Esophagus (tissue), 2 donors: ENCODE measurements around the gene LBHD2. TPM values are rescaled to one million over a fixed set of nuclear protein-coding genes. Genes with fewer than 3 reads are reported as not detected.

ENCODE experiments used
- H3K27ac ChIP-seq, 2 donors: one replicate each; pipeline ENCODE4 v1.5.1; 2013; ENCODE audit warnings: low read depth in 2 of 2, mild to moderate bottlenecking in 2 of 2, inconsistent platforms in 1 of 2, low read length in 1 of 2, moderate library complexity in 1 of 2
- H3K27me3 ChIP-seq, 2 donors: one replicate each; pipeline ENCODE4 v1.6.1; 2013; ENCODE audit warnings: low read length in 2 of 2, control low read depth in 1 of 2, mild to moderate bottlenecking in 1 of 2; ENCODE audit not compliant: insufficient read depth in 2 of 2, control insufficient read depth in 1 of 2
- H3K36me3 ChIP-seq, 2 donors: one replicate each; pipeline ENCODE4 v1.6.1; 2013; ENCODE audit warnings: low read length in 1 of 2; ENCODE audit not compliant: control insufficient read depth in 2 of 2, insufficient read depth in 2 of 2
- H3K4me1 ChIP-seq, 2 donors: one replicate each; pipeline ENCODE4 v1.6.1; 2013; ENCODE audit warnings: low read length in 1 of 2; ENCODE audit not compliant: control insufficient read depth in 2 of 2, insufficient read depth in 2 of 2
- H3K4me3 ChIP-seq, 2 donors: one replicate each; pipeline ENCODE4 v1.5.1; 2013; ENCODE audit warnings: low read length in 2 of 2, mild to moderate bottlenecking in 2 of 2, low read depth in 1 of 2, moderate library complexity in 1 of 2
- H3K9me3 ChIP-seq, 2 donors: one replicate each; pipeline ENCODE4 v1.6.1; 2013; ENCODE audit warnings: mild to moderate bottlenecking in 2 of 2, low read depth in 1 of 2, low read length in 1 of 2, moderate library complexity in 1 of 2; ENCODE audit not compliant: control insufficient read depth in 2 of 2, insufficient read depth in 1 of 2
- WGBS, 2 donors: extraction: QIAGEN DNeasy Blood & Tissue Kit; methylation state at CpG; one replicate each; pipeline ENCODE4 v1.1.7; 2013; 5-methylcytosine and 5-hydroxymethylcytosine counted together
- polyA plus RNA-seq, 2 donors: library from polyadenylated mRNA; stranded (reverse); fragments of 200-250 nt; gene quantifications; one replicate each; pipeline ENCODE4 v1.2.3, GENCODE V29; 2013
- donor health status: healthy with polysubstance abuse.
- donor health status: Bipolar disorder and iron deficiency.

The LBHD2 gene
- polyA plus RNA-seq, 2 donors: not detected

- Histone ChIP-seq H3K4me3 (no peak overlapping the region), H3K27me3 (no peaks in the 10 kb centered on the region), H3K4me1 (peaks cover 4 to 24% of the 10 kb centered on the region in 2 donors), H3K36me3 (no peaks in the 10 kb centered on the region), H3K9me3 (no peaks in the 10 kb centered on the region), H3K27ac (peak overlapping the region; percentile 92)
- 33 to 45% methylated on average over 8 of the region's 8 CpGs for WGBS, 2 donors
Observed at GRCh38 chr14:103067231-103067954, 16.6 kb upstream of the LBHD2 start.

GRCh38 chr14:103068351-103069073 is 15.5 kb upstream of the LBHD2 start:
- 67% methylated on average over 22 of the region's 22 CpGs for WGBS, 2 donors
- no peaks in the 10 kb centered on the region for H3K36me3 ChIP-seq
- peaks cover 4 to 31% of the 10 kb centered on the region in 2 donors for H3K4me1 ChIP-seq
- no peak overlapping the region for H3K4me3 ChIP-seq
- no peaks in the 10 kb centered on the region for H3K27me3 ChIP-seq
- no peaks in the 10 kb centered on the region for H3K9me3 ChIP-seq
- peak overlapping the region; percentile 92 for H3K27ac ChIP-seq

GRCh38 chr14:103070263-103070885 is 13.6 kb upstream of the LBHD2 start:
- Histone ChIP-seq H3K27me3 (no peaks in the 10 kb centered on the region), H3K9me3 (no peaks in the 10 kb centered on the region), H3K36me3 (no peaks in the 10 kb centered on the region), H3K27ac (peak overlapping the region in 1 of 2 donors; percentile 86), H3K4me3 (no peak overlapping the region), H3K4me1 (peaks cover 6 to 39% of the 10 kb centered on the region in 2 donors)
- WGBS, 2 donors: 83 to 89% methylated on average over 8 of the region's 8 CpGs

- Histone ChIP-seq H3K9me3 (no peaks in the 10 kb centered on the region), H3K4me3 (no peak overlapping the region), H3K27me3 (no peaks in the 10 kb centered on the region), H3K4me1 (peaks cover 7 to 38% of the 10 kb centered on the region in 2 donors), H3K36me3 (no peaks in the 10 kb centered on the region), H3K27ac (peak overlapping the region; percentile 80 to 86)
- 79 to 88% methylated on average over 21 of the region's 21 CpGs for WGBS, 2 donors
Observed at GRCh38 chr14:103070971-103071542, 13.0 kb upstream of the LBHD2 start.

- whole genome bisulfite sequencing, 2 donors: 56 to 65% methylated on average over 32 of the region's 32 CpGs
- Histone ChIP-seq H3K27me3 (no peaks in the 10 kb centered on the region), H3K36me3 (no peaks in the 10 kb centered on the region), H3K27ac (peak overlapping the region; percentile 80 to 86), H3K4me3 (no peak overlapping the region), H3K9me3 (no peaks in the 10 kb centered on the region), H3K4me1 (peaks cover 7 to 33% of the 10 kb centered on the region in 2 donors)
Observed at GRCh38 chr14:103071544-103072251, 12.3 kb upstream of the LBHD2 start.

GRCh38 chr14:103072595-103073366 is 11.2 kb upstream of the LBHD2 start:
- no peaks in the 10 kb centered on the region for H3K27me3 ChIP-seq
- H3K9me3 ChIP-seq: no peaks in the 10 kb centered on the region
- H3K36me3 ChIP-seq: no peaks in the 10 kb centered on the region
- 68 to 80% methylated on average over 21 of the region's 21 CpGs for WGBS, 2 donors
- H3K27ac ChIP-seq: peak overlapping the region in 1 of 2 donors; percentile 53
- H3K4me1 ChIP-seq: peaks cover 7 to 33% of the 10 kb centered on the region in 2 donors
- H3K4me3 ChIP-seq: no peak overlapping the region

- H3K36me3 ChIP-seq: no peaks in the 10 kb centered on the region
- no peaks in the 10 kb centered on the region for H3K27me3 ChIP-seq
- peaks cover 7 to 29% of the 10 kb centered on the region in 2 donors for H3K4me1 ChIP-seq
- 73 to 75% methylated on average over 14 of the region's 14 CpGs for WGBS, 2 donors
- no peak overlapping the region for H3K4me3 ChIP-seq
- H3K9me3 ChIP-seq: no peaks in the 10 kb centered on the region
- H3K27ac ChIP-seq: peak overlapping the region in 1 of 2 donors; percentile 45
Observed at GRCh38 chr14:103073367-103073875, 10.6 kb upstream of the LBHD2 start.

GRCh38 chr14:103073876-103074728 is 9.9 kb upstream of the LBHD2 start:
- Histone ChIP-seq H3K9me3 (no peaks in the 10 kb centered on the region), H3K4me1 (peaks cover 7 to 25% of the 10 kb centered on the region in 2 donors), H3K27ac (peak overlapping the region; percentile 70 to 85), H3K4me3 (no peak overlapping the region), H3K27me3 (no peaks in the 10 kb centered on the region), H3K36me3 (no peaks in the 10 kb centered on the region)
- WGBS, 2 donors: 62 to 72% methylated on average over 21 of the region's 21 CpGs
